ENCODE data around the gene HDAC9. TPM values are rescaled to one million over a fixed set of nuclear protein-coding genes. Genes with fewer than 3 reads are reported as not detected.

HDAC9 gene
- total RNA-seq, 1 experiment from 2014 or later, result 14.7 TPM

GRCh38 chr7:18471476-18472160, 23.9 kb upstream of the HDAC9 start:
- BruUV-seq (replicated peaks), result no TSS peak
- TF ChIP-seq EZH2 (IDR thresholded peaks at IDR 0.05; ENCODE audit: low read depth) (no peak), CTCF (conservative IDR thresholded peaks at IDR 0.05) (no peak)
- H3K27ac ChIP-seq, result no peak overlapping the region
- H2AFZ ChIP-seq, result no peak overlapping the region
- H3K4me3 ChIP-seq, result no peak overlapping the region
- no peak for DNase-seq
- no peaks in the 10 kb centered on the region for H3K4me1 ChIP-seq (replicated peaks; ENCODE audit: insufficient read depth)
- H3F3A ChIP-seq (ENCODE audit: insufficient read depth, low read depth), result no peaks in the 10 kb centered on the region
- peaks cover 5% of the 10 kb centered on the region; the same call in 1 of the 2 replicates for H3K9me2 ChIP-seq (ENCODE audit: insufficient read depth)
- ChIA-PET CTCF (no interaction called here), POLR2A (ENCODE audit: unreplicated experiment) (no interaction called here)
- intact Hi-C loops (cut with micrococcal nuclease; ENCODE audit: unreplicated experiment), result no loop called here
- no peaks in the 10 kb centered on the region for H3K27me3 ChIP-seq (ENCODE audit: insufficient read depth, low read depth)
- no peaks in the 10 kb centered on the region for H3K79me2 ChIP-seq (ENCODE audit: low read depth)
- H3K4me2 ChIP-seq, result no peak overlapping the region
- no peaks in the 10 kb centered on the region for H4K20me1 ChIP-seq (ENCODE audit: insufficient read depth)
- no peaks in the 10 kb centered on the region for H3K36me3 ChIP-seq (ENCODE audit: low read depth)
- no peaks in the 10 kb centered on the region for H3K9me3 ChIP-seq (ENCODE audit: insufficient read depth, low read depth)

GRCh38 chr7:18472161-18472483, 23.4 kb upstream of the HDAC9 start:
- ChIA-PET POLR2A (ENCODE audit: unreplicated experiment) (no interaction called here), CTCF (no interaction called here)
- Histone ChIP-seq H3F3A (ENCODE audit: insufficient read depth, low read depth) (no peaks in the 10 kb centered on the region), H3K9me2 (ENCODE audit: insufficient read depth) (peaks cover 5% of the 10 kb centered on the region; the same call in 1 of the 2 replicates), H3K4me3 (no peak overlapping the region), H2AFZ (no peak overlapping the region), H3K27me3 (ENCODE audit: insufficient read depth, low read depth) (no peaks in the 10 kb centered on the region), H3K9me3 (ENCODE audit: insufficient read depth, low read depth) (no peaks in the 10 kb centered on the region), H3K4me1 (replicated peaks; ENCODE audit: insufficient read depth) (no peaks in the 10 kb centered on the region), H4K20me1 (ENCODE audit: insufficient read depth) (no peaks in the 10 kb centered on the region), H3K36me3 (ENCODE audit: low read depth) (no peaks in the 10 kb centered on the region), H3K4me2 (no peak overlapping the region), H3K27ac (no peak overlapping the region), H3K79me2 (ENCODE audit: low read depth) (no peaks in the 10 kb centered on the region)
- no peak for DNase-seq
- TF ChIP-seq EZH2 (IDR thresholded peaks at IDR 0.05; ENCODE audit: low read depth) (no peak), CTCF (conservative IDR thresholded peaks at IDR 0.05) (no peak)
- intact Hi-C loops (cut with micrococcal nuclease; ENCODE audit: unreplicated experiment), result no loop called here
- no TSS peak for BruUV-seq (replicated peaks)

- Histone ChIP-seq H3K9me2 (ENCODE audit: insufficient read depth) (peaks cover 5% of the 10 kb centered on the region; the same call in 1 of the 2 replicates), H4K20me1 (ENCODE audit: insufficient read depth) (no peaks in the 10 kb centered on the region), H3F3A (ENCODE audit: insufficient read depth, low read depth) (no peaks in the 10 kb centered on the region), H3K4me2 (no peak overlapping the region), H3K4me1 (replicated peaks; ENCODE audit: insufficient read depth) (no peaks in the 10 kb centered on the region), H3K27ac (no peak overlapping the region), H3K27me3 (ENCODE audit: insufficient read depth, low read depth) (no peaks in the 10 kb centered on the region), H3K4me3 (no peak overlapping the region), H3K9me3 (ENCODE audit: insufficient read depth, low read depth) (no peaks in the 10 kb centered on the region), H3K79me2 (ENCODE audit: low read depth) (no peaks in the 10 kb centered on the region), H2AFZ (no peak overlapping the region; the same call in 1 of the 2 replicates), H3K36me3 (ENCODE audit: low read depth) (no peaks in the 10 kb centered on the region)
- ChIA-PET CTCF (no interaction called here), POLR2A (ENCODE audit: unreplicated experiment) (no interaction called here)
- no TSS peak for BruUV-seq (replicated peaks)
- intact Hi-C loops (cut with micrococcal nuclease; ENCODE audit: unreplicated experiment), result no loop called here
- DNase-seq, result no peak
- TF ChIP-seq EZH2 (IDR thresholded peaks at IDR 0.05; ENCODE audit: low read depth), result no peak
- TF ChIP-seq CTCF (conservative IDR thresholded peaks at IDR 0.05), result no peak
Measured at GRCh38 chr7:18473119-18473518, 22.4 kb upstream of the HDAC9 start.

Data from PC-9 (cell line).